SK-N-SH treated with all-trans-retinoic acid at 6 μM for 48 hours (cell line): Measurements from ENCODE around the gene MYH14.

Source experiments
- CSDC2 ChIP-seq: fragments of 250-450 bp; sonication (Bioruptor Pico); IDR thresholded peaks from 2 replicates; pipeline ENCODE4 v1.5.0; 2020; ENCODE audit warnings: mild to moderate bottlenecking, moderate library complexity
- ISL1 ChIP-seq: fragments of 250-450 bp; sonication (Bioruptor Pico); IDR thresholded peaks from 2 replicates; pipeline ENCODE4 v2.1.2; 2022; ENCODE audit warnings: mild to moderate bottlenecking, moderate library complexity
- PPARA ChIP-seq: fragments of 250-450 bp; sonication (Bioruptor Pico); IDR thresholded peaks from 2 replicates; pipeline ENCODE4 v1.5.0; 2020; ENCODE audit warnings: mild to moderate bottlenecking, borderline replicate concordance
- RARB ChIP-seq: fragments of 250-450 bp; sonication (Bioruptor Pico); IDR thresholded peaks from 2 replicates; pipeline ENCODE4 v1.8.0; 2021; ENCODE audit warnings: mild to moderate bottlenecking, moderate library complexity
- SNAI2 ChIP-seq: fragments of 250-450 bp; sonication (Bioruptor Pico); IDR thresholded peaks from 2 replicates; pipeline ENCODE4 v1.5.0; 2020; ENCODE audit warnings: mild to moderate bottlenecking, moderate library complexity
- TF ChIP-seq, protein P1 (sequence below): fragments of 250-450 bp; sonication (Bioruptor Pico); IDR thresholded peaks from 2 replicates; pipeline ENCODE4 v1.5.1; 2021; ENCODE audit warnings: mild to moderate bottlenecking, moderate library complexity
- TF ChIP-seq, protein P2 (sequence below): fragments of 250-450 bp; sonication (Bioruptor Pico); IDR thresholded peaks from 2 replicates; pipeline ENCODE4 v1.8.0; 2020; ENCODE audit warnings: mild to moderate bottlenecking, moderate library complexity, borderline replicate concordance
- TF ChIP-seq, protein P3 (sequence below): fragments of 250-450 bp; sonication (Bioruptor Pico); IDR thresholded peaks from 2 replicates; pipeline ENCODE4 v1.5.1; 2020; ENCODE audit warnings: low read depth, mild to moderate bottlenecking, moderate library complexity

DNA sequence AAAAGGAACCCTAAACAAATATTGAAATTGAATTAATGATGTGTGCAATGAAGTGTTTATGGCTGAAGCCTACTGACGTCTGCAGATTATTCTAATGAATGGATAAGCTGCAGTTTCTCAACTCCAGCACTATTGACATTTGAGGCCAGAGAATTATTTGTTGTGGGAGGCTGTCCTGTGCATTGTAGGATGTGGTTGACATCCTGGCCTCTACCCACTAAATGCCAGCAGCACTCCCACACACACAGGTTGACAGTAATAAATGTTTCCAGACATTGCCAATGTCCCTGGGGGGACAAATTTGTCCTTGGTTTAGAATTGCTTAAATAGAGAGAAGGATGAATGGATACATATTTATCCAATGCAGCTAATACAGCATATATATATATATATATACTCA lies 19.2 kb upstream of the MYH14 start:
- TF ChIP-seq ISL1 (CRISPR knock-in tag) (no peak), PPARA (no peak), CSDC2 (CRISPR knock-in tag) (no peak), SNAI2 (CRISPR knock-in tag) (no peak), RARB (no peak)
- TF ChIP-seq, protein P1, sequence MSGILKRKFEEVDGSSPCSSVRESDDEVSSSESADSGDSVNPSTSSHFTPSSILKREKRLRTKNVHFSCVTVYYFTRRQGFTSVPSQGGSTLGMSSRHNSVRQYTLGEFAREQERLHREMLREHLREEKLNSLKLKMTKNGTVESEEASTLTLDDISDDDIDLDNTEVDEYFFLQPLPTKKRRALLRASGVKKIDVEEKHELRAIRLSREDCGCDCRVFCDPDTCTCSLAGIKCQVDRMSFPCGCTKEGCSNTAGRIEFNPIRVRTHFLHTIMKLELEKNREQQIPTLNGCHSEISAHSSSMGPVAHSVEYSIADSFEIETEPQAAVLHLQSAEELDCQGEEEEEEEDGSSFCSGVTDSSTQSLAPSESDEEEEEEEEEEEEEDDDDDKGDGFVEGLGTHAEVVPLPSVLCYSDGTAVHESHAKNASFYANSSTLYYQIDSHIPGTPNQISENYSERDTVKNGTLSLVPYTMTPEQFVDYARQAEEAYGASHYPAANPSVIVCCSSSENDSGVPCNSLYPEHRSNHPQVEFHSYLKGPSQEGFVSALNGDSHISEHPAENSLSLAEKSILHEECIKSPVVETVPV (CRISPR knock-in tag): no peak
- TF ChIP-seq, protein P2, sequence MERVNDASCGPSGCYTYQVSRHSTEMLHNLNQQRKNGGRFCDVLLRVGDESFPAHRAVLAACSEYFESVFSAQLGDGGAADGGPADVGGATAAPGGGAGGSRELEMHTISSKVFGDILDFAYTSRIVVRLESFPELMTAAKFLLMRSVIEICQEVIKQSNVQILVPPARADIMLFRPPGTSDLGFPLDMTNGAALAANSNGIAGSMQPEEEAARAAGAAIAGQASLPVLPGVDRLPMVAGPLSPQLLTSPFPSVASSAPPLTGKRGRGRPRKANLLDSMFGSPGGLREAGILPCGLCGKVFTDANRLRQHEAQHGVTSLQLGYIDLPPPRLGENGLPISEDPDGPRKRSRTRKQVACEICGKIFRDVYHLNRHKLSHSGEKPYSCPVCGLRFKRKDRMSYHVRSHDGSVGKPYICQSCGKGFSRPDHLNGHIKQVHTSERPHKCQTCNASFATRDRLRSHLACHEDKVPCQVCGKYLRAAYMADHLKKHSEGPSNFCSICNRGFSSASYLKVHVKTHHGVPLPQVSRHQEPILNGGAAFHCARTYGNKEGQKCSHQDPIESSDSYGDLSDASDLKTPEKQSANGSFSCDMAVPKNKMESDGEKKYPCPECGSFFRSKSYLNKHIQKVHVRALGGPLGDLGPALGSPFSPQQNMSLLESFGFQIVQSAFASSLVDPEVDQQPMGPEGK: no peak
- TF ChIP-seq, protein P3, sequence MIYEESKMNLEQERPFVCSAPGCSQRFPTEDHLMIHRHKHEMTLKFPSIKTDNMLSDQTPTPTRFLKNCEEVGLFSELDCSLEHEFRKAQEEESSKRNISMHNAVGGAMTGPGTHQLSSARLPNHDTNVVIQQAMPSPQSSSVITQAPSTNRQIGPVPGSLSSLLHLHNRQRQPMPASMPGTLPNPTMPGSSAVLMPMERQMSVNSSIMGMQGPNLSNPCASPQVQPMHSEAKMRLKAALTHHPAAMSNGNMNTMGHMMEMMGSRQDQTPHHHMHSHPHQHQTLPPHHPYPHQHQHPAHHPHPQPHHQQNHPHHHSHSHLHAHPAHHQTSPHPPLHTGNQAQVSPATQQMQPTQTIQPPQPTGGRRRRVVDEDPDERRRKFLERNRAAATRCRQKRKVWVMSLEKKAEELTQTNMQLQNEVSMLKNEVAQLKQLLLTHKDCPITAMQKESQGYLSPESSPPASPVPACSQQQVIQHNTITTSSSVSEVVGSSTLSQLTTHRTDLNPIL (CRISPR knock-in tag): no peak
